HG03520 (cell line): ENCODE measurements around the gene PDE8B.

Source experiments
- ATAC-seq: cut with Tn5 transposase; IDR thresholded peaks from one replicate; pipeline ENCODE4 v1.9.1; 2021; ENCODE audit warnings: mild to moderate bottlenecking, moderate library complexity; ENCODE audit not compliant: unreplicated experiment

PDE8B gene

DNA sequence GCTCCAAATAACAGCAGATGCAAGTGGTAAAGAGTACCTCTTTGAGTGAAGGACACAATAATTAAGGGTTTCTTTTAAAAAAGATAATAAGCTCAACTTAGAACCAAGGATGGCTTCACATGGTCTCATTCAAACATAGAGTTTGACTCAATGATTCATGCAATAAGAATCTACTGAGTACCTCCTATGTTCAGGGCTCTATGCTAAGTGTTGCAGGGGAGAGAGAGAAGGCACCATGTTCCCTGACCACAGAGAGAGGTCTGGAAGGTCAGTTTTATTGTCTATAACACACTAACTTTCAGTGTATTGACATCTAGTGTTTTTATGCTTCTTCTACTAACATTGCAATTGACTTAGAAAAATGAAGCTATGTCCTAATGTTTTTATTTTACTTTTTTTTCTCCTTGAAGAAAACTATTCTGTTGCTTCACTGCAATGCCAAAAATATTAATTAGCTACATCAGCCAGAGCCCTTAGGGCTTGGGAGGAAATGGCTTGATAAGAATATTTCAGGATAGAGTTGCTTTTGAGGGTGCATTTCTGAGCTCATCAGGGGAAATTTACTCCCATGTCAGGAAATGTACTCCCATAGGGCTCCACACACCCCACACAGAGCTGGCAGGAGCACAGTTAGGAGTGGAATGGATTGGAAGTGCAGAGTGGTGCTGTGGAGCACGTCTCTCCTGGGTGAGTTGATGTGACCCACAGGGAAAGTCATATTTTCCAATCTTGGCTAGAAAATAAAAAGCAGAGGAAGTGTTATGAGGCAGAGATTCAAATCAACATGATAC, 106.6 kb downstream of the PDE8B start:
- no peak for ATAC-seq

DNA sequence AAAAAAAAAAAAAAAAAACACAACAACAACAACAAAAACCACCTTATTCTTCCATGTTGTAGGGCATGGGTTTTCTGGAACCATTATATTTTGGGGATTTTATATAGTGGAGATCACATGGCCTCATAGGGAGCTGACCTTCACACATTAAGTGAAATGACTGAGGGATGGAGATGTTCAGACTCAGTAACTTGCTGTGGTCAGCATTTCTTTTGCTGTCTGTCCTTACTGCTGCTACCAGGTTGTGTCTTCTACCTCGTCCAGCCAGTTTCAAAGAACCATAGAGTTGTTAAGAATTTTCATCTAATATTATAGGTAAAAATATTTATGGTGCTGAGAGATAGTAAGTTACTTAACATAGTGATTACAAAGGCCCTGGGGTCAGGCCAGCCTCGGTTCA, 107.6 kb downstream of the PDE8B start:
- ATAC-seq, result no peak

DNA sequence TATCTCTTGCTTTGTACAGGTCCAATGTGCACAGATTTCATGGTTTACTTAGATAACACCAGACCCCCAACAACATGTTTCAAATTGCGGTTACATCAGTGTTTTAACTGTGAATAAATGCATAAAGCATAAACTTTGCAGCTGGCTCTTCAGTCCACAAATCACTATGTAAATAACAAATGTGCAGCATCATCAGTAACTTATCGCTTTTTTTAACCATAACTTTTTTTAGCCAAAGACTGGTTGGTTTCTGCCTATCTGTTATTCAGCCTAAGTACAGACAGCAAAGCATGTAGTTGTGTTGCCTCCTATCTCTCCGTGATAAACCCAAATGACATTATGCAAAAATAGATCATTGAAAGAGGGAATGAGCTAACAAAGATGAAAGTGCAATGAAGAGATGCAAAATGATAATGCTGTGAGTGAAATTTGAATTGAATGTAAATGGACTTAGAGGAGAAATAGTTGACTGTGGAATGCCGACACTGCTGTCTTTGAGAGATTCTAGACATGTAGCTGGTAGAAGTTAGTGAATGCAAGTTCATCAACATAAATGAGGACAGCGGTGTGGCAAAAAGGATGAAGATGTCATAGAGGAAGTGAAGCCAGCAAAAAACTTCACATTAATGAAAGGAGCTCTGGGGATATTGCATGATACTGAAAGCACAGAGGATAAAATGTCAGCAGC, 108.8 kb downstream of the PDE8B start:
- ATAC-seq, result no peak

DNA sequence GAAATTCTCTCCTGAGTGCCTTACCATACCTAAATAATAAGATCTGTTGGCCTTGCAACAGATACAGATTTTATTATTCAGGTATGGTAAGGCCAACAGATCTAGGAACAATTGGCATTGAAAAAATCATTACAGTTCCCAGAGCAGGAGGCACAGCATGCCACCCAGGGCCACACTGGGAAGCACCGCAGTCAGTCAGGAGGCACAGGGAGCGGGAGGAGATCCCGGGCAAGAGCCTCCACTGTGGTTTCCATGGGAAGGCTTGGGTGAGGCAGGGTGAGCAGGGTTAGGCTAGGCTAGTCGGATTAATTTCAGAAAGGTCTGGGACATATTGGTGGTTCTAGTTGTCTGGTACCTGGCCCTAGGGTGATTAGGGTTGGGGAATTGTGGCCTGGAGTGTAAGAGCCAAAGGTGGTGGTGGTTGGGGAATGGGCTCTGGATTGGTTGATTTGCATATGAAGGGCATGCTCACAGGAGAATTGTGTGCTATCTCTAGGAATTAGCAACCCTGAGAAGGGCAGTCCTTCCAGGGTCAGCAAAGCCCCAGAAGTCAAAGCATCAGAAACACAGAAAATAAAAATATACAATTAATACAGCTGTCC, 111.4 kb downstream of the PDE8B start:
- ATAC-seq, result no peak

DNA sequence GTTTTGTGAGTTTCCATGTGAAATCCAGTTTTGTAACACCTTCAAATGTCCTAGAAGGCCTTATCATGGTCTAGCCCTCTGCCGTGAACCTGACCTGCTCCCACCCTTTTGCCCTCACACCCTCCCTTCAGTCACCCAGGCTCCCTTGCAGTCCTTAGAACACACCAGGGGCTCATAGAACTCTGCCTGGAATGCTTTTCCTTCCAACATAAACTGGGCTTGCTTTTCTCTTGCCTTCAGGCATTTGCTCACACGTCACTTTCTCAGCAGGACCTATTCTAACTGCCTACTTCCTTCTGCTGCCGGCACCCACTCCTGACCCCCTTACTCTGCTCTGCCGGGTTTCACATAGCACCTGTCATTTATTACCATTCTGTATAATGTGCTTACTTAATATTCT, 111.9 kb downstream of the PDE8B start:
- ATAC-seq, result no peak

DNA sequence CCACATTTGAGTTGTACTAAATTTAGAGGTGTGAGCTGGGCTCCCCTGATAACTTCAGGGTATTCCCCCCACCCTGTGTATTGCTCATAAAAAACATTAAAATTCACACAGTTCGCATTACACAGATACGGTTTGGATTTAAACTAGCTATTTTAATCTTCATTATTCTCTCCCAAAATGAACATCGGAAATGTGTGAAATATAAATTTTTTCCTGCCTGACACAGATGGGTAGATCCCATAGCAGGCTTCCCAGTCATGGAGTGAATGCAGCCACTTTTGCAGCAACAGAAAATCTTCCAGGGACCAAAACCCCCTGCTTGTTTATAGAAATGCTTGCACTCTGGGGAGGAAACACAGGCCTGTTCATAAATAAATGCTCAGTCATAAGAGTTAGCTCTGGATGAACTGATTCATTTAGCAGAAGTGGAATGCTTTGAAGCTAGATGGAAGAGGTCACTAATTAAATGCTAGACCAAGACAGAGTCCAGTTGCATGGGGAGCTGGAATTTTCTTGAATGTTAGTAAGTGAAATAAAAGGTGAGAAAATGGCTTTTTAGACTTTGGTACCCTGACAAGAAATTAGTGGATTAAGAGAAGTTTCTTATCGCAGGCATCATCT, 115.6 kb downstream of the PDE8B start:
- no peak for ATAC-seq

DNA sequence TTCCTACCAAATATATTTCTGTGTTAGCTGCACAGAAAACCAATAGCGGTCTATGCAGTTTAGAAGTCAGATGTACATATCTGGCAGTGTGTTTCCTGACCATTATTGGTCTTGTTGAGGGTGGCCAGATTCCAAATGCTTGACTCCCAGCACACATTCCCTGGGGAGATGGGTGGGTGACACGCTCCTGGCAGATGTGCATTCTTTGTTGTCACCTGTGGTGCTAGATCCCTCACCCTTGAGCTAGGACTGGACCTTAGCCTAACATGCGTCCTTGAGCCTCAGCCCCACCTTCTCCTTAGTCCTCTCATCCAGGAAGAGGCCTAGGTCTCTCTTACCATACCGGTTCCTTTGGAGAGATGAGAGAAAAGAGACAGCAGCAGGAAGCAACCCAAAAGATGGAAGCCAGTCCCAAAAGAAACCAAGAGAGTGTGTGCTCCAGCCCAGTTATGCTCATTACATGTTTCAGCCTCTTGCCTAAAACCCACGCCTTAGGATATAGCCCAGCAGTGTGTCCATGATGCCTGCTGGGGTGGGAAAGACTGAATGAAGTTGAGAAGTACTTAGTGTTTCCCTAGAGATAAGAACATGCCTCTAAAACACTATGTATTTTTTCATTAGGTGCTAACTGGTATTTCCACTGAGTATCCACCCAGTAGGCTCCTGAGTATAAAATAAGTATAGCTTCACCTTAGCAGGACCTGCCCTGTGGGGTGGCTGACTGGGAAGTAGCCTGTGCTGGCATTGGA, 116.7 kb downstream of the PDE8B start:
- no peak for ATAC-seq

DNA sequence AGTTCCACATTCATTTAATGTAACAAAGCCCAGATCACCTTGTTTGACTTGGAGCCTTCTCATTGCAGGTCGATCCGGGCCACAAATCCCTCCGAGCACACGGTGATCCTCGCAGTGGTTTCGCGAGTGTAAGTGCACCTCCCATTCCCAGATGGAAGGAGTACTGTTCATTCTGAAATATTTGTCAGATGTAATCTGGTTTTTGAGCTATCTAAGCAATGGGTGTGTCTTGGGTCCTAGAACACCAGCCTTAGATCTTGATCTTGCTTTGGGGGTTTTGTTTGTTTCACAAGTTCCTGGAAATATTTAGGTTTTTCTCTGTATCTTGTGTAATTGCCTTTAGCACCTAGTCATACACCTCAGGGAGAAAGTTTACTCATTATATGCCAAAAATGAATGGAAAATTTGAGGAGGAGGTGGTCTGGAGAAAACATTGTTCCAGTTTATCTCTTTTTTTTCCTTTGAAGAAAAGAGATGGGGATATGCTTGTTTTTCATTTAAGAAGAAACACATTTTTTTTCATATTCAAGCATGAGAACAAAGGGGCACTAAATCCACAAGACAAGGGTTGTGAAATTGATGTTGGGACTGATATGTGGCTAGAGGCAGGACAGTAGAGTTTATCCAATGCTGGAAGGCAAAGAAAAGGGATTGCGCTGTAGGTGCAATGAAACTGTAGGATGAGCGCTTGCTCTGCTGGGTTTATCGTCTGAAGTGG, 118.6 kb downstream of the PDE8B start:
- no peak for ATAC-seq

DNA sequence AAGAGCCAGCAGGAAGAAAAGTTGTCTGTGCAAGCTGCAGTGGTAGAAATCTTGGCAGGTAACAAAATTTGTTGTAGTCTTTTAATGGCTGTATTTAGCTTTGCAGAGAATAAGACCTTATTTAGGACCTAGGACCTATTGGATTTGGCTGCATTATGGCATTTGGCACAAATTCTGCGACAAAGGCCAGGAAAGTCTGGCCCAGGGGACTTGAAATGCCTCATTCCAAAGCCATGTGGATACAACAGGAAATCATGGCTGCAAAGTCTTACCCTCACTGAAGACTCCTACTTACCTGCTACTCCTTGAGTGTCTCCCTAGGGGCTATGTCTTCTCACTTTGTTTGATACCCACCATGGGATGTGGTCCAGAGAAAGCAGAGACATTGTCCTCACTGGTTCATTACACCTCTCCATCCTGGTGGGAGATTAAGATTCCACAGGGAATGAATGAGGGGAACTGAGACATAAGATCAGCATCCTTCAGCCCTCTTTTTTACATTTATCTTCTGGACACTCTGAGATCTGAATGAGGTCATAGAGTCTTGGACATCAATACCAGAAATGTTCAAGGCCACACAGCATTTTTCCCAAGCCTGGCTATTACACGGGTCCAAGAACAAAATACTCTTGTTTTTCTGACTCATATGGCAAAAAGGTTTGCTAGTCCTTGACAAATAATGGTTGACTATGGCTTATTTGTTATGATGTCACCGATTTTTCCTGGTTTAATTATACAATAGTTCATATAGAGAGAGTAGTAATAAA, 119.4 kb downstream of the PDE8B start:
- ATAC-seq, result no peak

DNA sequence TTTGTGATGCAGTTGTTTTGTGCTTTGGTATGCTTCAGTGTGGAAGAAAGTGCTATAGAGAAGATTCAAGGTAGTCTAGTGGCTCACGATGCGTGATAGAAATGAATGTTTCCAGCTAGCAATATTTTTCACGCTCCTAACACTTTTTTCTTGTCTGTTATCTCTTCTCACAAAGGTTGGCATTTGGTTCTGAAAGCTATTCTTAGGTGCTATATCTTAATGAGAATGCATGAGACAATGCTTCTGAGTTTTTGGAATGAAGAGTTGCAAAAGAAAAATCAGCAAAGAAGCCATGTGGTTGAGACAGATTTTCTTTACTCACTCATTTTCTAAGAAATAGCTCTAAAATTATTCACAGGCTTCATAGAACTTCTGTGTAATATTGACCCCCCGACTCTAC, 122.6 kb downstream of the PDE8B start:
- ATAC-seq, result no peak

DNA sequence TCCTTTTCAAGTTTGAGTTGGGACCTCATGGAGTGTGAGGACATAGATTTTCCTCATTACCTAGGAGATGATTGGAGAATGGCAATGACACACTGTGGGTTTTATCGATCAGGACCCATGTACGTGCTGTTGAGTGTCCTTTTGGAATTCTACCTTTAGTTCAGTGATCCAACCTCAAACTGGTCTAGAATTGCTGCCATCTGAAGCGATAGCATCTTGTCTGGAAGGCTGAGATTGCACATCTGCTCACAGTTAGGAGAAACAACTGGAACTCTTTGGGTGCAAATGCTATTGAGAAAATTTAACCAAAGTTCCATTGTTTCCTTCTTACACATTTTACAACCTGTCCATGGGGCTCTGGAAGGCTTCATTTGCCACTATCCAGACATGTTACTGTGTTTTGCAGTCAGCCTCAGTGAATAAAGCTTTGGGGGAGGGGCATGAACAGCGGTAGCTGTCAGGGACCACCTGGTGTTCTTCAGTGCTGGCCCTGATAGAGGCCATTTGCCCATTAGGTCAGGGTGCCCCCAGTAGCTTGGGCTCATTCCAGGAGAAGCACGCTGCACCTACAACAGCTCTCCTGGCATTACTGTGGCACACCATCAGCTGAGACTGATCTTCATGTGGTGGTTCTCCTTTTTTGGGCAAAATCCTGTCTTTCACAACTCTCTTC, 123.1 kb downstream of the PDE8B start:
- no peak for ATAC-seq

DNA sequence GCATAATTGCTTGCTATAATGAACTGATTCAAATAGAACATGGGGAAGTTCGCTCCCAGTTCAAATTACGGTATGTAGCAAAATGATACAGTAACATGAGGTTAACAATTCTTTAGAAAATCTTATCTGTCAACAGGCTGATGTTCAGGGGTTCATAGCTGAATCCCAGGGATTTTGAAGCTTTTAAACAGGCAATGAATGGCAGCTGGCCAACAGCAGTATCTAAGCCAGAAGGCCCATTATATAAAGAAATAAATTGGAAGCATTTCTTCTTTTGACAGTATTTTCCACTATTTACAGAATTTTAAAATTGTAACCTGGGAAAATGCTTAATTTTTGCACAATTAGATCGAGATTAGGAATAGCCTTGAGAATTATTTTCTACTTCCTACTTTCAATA, 126.8 kb downstream of the PDE8B start:
- no peak for ATAC-seq

DNA sequence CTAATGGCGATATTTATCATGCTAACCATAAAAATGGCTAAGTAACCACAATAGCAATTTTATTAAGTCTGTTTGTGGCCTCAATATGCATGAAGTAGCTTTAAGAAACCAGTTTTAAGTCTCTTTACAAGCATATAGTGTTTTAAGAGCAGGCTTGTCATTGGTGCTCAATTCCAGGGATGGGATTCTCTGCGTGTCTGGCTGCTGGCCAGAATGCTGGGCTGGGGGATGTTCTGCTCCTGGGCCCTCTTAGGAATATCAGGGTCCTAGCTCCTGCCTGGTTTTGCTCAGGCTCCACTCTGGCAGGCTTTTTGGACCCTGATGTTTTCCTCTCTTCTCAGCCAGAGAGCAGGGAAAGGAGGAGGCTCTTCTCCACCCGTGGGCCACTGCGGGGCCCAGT, 127.2 kb downstream of the PDE8B start:
- ATAC-seq, result no peak

DNA sequence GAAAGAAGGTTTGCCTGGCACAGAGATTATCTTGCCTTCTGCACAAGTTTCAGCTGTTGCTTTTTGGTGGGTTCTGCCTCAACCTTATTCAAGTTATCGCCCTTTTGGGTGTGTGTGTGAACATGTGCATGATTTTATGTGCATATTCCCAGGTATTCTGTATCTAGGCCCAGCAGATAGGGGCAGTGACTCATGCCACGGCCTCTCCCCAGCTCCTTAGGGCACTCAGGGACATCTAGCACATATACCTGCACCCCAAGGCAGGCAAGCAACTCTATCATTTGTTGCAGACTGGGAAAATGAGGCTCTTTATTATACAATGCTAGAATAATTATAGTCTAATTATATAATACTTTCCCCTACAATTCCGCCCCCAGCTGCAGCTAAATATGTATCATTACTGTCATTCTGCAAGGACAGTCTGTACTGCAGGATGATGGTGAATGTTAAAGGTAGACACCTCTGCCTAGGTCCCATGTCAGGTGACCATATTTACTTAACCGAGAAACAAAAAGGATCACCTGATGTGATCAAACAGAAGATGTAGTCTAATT, 128.9 kb downstream of the PDE8B start:
- ATAC-seq, result no peak

DNA sequence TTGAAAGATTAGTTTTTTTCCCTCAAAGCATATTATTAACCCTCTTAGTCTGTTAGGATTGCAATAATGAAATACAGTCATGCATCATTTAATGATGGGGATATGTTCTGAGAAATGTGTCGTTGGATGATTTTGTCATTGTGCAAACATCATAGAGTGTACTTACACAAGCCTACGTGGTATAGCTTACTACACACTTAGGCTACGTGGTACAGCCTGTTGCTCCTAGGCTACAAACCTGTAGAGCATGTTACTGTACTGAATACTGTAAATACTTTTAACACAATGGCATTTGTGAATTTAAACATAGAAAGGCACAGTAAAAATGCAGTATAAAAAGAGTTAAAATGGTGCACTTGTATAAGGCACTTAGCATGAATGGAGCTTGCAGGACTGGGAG, 132.7 kb downstream of the PDE8B start:
- ATAC-seq, result no peak

DNA sequence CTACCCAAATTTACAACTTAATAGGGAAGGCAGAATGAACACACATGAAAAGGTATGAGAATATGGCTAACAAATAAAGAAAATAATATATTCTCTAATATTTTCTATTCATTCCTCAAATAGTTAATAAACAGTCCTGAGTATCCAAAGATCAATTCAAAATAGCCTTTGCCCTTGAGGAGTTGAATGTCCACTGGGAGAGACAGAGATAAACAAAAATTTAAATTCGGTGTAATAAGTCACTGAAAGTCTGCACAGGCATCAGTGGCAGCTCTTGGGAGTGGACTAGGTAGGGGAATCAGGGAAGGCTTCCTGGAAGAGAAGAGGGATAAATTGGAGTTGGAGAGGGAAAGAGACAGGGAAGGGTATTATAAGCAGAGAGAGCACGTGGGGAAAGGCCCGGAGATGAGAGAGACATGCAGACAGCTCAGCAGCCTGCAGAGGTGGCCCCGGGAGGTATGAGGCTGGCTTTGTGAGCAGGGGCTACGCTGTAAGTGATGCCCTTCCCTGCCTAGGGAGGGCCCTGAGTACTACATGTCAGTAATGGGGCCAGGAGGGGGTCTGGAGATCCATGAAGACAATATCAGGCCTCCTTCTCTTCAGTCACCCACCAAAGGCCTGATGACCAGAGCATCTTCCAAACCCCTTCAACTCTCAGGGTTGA, 137.1 kb downstream of the PDE8B start:
- no peak for ATAC-seq

DNA sequence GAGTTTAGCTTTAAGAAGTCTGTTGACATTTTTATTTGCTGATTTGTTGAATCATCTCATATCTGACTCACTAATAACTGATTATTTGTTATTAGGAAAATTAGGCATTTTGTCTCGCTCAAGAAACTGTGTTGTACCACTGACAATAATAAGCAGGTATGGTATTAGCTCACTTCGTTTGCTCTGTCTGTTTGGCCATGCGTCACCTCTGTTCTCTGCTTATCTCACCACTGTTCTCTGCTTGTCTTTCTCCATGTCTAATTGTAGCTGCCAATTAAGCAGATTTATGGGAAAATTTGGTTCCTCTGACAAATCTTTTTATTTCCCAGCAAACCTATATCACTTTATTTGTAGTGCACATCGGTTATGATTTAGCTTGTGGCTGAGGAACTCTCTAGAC, 142.8 kb downstream of the PDE8B start:
- no peak for ATAC-seq

DNA sequence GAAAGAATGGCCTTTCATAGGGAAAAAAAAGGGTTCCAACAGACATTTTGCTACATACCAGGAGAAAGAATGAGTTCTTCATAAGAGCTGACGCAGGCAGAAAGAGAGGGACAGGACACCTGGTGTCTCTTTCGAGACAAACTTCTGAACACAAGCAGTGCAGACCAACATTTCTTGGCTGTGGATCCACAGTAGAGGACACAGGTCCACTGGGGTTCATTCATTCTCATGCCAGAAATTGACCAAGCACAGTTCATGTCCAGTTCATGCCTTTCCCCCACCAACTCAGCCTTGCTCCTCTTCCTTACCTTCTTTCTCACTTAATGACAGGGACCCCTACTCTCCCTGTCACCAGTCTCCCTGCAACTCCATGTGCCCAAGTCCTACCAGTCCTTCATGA, 144.0 kb downstream of the PDE8B start:
- no peak for ATAC-seq
